RPMI7951 (cell line): ENCODE measurements around the gene MFSD6L. TPM values are rescaled to one million over a fixed set of nuclear protein-coding genes. Genes with fewer than 3 reads are reported as not detected.
"Not testable (repeated sequence)": the region's sequence is repeated elsewhere in the genome, so short reads cannot be mapped to it uniquely, and the experiment has no call there.

Experiments used
- DNase-seq: peaks from one replicate; pipeline ENCODE4 v3.0.0-alpha.2; 2012; ENCODE audit warnings: low read depth
- total RNA-seq: library from RNA; depleted of rRNA; stranded (reverse); fragments of >200 nt; shearing (Covaris generic); gene quantifications from 2 replicates; pipeline ENCODE4 v1.2.3, GENCODE V29; 2014

Gene MFSD6L
- total RNA-seq, 1 experiment from 2014 or later: not detected

DNA sequence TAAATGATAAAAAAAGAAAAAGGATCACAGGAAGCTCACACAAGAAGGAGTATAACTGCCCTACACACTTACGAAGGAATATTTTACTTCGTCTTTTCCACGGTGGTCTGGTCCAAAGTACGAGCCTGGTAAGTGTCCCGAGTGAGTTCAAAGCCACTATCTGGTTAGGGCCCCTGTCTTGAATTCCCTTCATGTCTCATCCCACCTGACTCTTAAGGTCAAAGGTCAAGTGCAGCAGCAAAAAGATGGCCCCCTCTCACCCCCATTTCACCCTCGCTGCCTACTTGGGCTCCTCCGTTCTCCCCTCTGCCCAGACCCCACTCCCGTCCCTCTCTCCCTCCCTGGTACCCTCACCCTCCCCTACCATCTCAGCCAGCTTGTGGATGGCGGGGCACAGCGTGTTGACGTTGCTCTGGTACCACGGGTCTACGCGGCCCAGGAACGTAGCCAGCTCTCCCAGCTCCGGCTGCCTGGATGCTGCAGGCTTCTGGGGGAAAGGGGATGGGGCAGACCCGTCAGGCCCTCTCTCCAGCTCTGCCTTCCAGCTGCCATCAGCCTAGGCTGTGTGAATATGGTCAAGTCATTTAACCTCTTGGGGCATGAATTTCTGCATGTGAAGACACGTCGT is 27.8 kb upstream of the MFSD6L start:
- DNase-seq: no peak

DNA sequence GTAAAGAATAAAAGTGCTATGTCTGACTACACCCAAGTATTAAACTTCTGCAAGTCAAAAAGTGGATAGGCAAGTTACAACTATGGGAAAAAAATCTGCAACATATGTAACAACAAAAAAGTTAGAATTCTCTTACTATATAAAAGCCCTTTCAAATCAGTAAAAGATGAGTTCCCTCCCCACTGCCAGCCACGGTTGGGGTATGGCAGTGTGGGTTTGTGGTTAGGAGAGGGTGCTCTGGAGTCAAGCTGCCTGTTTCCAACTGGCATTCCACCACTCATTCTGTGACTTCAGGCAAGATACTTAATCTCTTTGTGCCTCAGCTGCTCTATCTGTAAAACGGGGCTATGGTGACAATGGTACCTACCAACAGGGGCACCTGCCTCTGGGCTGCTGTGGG is 26.6 kb upstream of the MFSD6L start:
- DNase-seq: no peak

- no peak for DNase-seq
Observed at GRCh38 chr17:8823279-8823678, 24.1 kb upstream of the MFSD6L start.

DNA sequence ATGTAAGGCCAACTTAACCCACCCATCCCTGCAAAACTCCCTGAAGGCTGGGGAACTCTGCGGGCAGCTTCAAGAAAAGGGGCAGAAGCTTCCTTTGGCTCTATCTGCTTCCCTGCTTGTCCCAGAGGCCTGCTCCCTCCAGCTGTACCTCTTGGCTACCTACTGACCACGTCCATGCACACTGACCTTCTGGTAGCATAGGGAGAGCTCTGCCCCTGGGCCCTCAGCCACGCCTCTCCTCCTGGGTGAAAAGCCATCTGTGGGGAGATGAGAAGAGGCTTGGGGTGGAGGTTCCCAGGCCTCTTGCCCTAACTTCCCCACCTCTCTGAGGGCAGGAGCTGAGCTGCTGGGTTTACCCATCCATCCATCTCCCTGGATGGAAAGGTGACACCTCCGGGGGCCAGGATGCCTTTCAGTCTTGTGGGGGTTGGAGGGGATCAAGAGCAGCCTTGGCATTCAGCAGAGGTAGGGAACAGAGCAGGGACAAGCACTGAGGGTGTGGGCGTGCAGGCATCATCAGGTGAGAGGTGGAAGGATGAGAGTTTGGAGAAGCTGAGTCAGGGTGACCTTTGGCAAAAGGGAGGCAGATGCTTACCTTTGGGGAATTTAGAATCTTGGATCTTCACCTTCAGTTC is 23.4 kb upstream of the MFSD6L start:
- no peak for DNase-seq

DNA sequence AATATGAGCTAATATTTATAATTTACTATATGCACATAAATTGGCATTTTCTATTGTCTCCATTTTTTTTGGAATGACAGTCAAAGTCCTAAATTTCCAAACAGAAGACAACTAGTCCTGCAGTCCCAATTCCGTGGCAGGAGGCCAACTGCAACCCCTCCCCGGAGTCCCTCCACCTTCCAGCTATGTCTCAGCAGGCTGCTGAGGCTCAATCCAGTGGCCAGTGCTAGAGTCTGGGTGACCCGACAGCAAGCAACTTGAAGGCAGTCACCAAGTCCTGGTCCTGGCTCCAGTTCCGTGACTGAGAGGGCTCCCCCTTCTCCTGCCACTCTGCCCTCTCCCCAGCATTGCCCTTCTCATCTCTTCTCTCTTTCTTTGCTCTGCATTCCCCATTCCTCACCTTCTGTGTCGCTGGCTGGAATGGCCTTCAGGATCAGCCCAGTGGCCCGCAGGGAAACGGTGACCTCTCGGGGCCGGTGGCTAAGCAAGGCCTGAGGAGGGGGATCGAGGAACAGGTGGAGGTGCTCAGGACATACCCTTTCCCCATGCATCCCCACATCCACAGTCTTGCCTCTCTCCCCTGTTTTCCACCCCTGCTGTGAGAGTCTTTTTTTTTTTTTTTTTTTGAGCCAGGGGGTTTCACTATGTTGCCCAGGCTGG is 22.4 kb upstream of the MFSD6L start:
- no peak for DNase-seq

DNA sequence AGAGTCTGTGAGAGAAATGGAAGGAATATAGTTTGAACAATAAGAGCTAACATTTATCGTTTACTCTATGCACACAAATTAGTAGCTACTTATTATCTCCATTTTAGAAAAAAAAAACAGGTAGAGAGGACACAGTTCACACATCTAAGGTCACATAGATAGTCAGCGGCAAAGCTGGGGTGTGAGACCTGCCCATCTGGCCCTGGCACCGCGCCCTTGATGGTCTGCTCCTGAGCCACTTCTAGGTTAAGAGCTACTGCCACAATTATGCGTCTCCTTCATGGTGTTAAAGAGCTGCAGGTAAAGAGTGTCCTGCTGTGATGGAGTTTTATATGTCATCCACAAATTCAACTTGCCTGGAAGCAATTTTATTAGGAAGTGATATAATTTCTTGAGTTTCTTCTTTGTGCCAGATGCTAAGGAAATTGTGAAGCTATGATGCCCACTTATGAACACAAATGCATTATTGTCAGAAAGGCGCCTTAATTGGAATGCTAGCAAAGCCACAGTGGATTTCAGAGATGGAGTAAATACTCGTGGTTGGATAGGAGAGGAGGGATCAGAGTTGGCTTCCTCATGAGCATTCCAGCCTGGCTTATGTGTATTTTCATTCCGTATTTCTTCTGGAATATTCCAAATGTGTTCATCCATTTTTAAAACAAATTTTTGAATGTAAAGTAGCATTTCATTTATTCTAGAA is 21.3 kb upstream of the MFSD6L start:
- no peak for DNase-seq

- no peak for DNase-seq
Observed at GRCh38 chr17:8818654-8819330, 19.6 kb upstream of the MFSD6L start.

- DNase-seq: no peak
Observed at GRCh38 chr17:8818047-8818446, 18.9 kb upstream of the MFSD6L start.

GRCh38 chr17:8806926-8807550 is 7.9 kb upstream of the MFSD6L start:
- peak; percentile 11 for DNase-seq

DNA sequence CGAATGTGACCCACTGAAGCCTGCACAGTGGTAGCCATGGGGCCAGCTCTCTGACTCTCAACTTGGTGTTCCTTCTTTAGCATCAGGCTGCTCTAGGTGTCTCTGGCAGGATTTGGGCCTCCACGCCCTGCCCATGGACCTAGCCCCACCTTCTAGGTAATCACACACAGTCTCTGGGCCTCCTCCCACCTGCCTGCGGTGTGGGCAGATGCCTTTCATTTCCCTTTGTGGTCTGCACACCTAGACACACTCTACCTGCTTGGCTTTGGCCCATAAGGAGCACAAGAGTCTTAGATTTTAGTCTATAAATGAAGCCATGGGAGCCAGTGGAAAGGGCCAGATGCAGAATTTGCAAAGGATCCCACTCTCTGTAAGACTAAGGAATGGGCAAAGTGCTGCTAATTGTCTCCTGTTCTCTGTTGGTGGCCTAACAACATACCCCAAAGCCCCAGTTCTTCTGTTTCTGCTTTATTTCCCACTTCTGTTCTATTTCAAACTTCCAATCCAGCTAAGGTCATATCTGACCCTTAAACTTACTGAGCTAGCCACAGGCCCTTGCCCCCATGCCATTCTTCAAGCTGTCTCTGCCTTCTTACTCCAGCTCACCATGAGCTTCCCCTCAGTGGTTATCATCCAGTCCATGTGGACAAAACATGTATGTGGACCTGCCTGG is 7.2 kb upstream of the MFSD6L start:
- DNase-seq: no peak

GRCh38 chr17:8805396-8805795 is 6.2 kb upstream of the MFSD6L start:
- DNase-seq: not testable (repeated sequence)

GRCh38 chr17:8803531-8804420 is 4.6 kb upstream of the MFSD6L start:
- no peak for DNase-seq

DNA sequence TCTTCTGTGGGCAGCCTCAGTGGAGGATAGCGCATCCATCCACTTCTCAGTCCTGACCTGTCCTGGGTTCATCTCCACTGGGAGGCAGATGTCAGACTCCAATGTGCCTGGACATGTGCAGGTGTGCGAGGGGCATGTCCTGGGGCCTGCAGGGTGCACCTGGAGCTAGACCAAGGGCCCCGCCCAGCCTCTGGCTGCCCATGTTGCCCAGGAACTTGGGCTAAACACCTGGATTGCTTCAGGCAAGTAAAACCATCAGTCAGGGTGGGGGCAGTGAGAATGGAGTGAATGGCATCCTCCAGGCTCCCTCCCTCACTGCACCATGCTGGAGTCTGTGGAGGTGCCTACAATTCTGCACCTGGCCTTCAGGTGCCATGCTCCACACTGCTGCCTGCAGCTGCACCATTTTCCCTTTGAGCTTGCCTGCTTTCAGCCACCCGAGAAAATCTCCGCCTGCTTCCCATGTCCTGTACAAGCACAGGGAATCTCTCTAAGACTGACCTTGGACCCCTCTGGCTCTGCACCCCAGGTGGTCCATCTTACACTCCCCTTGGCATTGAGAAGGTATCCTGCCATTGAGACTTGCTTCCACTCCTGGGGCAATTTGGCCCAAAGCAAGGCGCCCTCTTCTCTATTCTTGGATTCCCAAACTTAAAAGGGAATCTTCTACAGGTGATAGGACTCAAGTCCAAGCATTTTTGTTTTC is 2.1 kb upstream of the MFSD6L start:
- DNase-seq: no peak

DNA sequence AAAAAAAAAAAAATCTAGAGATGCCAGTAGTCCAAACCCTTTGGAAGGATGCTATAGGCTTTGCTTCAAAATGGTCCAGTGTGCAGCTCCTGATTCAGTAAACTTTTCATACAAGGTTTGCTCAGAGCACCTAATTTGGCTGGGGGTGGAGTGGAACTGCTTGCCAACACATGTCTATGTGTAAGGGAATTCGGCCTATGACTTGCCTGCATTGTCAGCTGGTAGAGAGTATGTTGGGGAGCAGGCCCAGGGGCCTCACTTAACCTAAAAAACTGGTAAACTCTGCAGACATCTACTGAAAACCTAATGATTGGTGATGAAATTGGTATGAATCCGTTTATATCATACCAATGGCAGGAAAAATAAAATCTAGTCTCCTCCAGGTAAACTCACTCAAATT is 1.5 kb upstream of the MFSD6L start:
- no peak for DNase-seq

GRCh38 chr17:8799570-8800212 is 526 bp upstream of the MFSD6L start:
- DNase-seq: no peak

DNA sequence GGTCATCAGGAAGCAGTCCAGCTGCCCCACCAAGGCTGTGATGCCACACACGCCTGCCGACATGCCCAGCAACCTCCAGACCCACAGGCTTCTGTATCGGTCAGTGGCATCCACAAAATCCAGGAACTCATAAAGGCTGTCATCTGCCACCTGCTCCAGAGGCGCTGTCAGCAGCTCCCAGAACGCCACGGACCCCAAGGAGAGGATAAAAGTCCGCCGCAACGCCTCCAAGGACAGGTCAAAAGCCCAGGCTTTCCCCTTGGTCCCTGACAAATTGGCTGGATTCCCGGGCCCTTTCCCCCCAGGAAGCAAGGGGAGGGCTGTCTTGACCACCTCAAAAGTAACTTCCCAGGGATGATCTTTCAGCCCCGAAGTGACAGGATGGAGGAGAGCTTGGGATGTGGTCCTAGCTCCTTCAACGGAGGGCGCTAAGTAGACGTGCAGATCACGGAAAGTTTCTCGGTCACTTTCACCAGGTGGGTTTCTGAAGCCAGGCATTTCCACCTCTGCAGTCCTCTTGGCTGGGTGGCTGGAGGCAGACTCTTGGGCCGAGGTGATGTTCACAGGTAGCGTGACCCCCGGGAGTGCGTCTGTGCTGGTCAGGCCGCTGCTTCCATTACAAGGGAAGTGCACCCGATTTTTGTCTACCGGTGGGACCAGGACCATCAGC is 854 bp downstream of the MFSD6L start:
- no peak for DNase-seq

DNA sequence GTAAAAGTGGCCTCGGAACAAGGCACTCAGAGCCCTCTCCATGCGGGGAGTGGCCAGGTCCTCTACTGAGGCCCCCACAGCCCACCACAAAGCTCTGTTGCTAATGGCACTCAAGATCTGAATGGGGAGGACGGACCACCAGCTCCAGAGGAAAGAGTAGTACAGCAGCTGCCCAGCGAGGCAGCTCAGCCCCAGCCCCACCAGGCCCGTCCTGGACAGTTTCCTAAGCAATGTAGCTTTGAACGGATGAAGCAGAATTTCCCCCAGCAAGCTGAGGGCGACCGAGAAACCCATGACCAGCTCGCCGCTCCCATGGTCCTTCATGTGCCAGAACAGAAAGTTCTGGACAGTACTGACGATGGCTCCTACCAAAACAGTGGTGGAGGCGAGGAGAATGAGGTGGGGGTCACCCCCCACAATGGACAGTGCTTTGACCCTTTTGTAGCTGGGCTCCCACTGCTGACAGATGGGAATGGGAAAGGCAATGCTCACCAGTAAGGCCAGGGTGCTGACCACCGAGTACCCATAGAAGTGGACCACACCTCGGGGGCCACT is 1.5 kb downstream of the MFSD6L start:
- no peak for DNase-seq

DNA sequence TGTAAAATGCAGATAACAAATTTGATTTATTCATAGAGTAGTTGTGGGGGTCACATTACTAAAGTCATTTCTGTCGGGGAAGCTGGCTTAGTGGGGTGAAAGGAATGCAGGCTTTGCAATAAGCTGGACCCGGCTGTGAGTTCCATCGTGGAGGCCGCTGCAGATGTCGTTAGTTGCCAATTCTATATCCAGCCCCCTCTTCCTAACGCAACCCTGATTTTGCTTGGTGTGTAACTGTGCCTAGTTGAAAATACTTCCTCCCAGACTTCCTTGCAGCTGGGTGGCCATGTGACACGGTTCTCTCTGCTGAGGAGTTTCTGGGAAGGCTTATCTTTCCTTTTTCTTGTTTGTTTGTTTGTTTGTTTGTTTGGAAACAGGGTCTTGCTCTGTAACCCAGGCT is 4.5 kb downstream of the MFSD6L start:
- DNase-seq: no peak
